GM12801 (cell line): ENCODE results near the gene RBM19.

Source experiments
- CTCF ChIP-seq: IDR thresholded peaks from one replicate; pipeline ENCODE4 v1.5.1; 2011; ENCODE audit warnings: control low read depth; ENCODE audit not compliant: insufficient read length; ENCODE audit errors: extremely low read depth

Gene RBM19

GRCh38 chr12:113938471-113938870 lies 27.7 kb downstream of the RBM19 start:
- no peak for TF ChIP-seq CTCF

- no peak for TF ChIP-seq CTCF
Measured at GRCh38 chr12:113936460-113936859, 29.7 kb downstream of the RBM19 start.

GRCh38 chr12:113935459-113935858 lies 30.7 kb downstream of the RBM19 start:
- TF ChIP-seq CTCF = no peak

DNA sequence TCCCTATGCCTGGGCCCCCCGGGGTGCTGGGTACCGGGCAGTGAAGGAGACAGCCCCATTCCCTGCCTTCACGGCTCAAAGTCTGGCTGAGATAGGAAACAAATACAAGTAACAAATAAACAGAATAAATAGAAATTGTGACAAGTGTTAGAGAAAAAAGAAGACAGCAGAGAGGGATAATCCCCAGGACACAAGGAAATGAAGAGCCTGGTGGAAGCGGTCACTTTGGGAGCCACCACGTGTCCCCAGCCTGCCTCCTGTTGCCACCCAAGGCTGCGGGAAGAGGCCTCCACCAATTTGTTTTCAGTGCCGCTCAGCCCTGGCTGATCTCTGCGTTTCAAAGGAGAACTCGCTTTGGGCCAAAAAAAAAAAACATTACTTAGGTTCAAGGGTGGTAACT lies 31.2 kb downstream of the RBM19 start:
- TF ChIP-seq CTCF = no peak

- TF ChIP-seq CTCF = no peak
Measured at GRCh38 chr12:113934060-113934814, 31.9 kb downstream of the RBM19 start.

GRCh38 chr12:113933201-113933786 lies 32.8 kb downstream of the RBM19 start:
- TF ChIP-seq CTCF = no peak

DNA sequence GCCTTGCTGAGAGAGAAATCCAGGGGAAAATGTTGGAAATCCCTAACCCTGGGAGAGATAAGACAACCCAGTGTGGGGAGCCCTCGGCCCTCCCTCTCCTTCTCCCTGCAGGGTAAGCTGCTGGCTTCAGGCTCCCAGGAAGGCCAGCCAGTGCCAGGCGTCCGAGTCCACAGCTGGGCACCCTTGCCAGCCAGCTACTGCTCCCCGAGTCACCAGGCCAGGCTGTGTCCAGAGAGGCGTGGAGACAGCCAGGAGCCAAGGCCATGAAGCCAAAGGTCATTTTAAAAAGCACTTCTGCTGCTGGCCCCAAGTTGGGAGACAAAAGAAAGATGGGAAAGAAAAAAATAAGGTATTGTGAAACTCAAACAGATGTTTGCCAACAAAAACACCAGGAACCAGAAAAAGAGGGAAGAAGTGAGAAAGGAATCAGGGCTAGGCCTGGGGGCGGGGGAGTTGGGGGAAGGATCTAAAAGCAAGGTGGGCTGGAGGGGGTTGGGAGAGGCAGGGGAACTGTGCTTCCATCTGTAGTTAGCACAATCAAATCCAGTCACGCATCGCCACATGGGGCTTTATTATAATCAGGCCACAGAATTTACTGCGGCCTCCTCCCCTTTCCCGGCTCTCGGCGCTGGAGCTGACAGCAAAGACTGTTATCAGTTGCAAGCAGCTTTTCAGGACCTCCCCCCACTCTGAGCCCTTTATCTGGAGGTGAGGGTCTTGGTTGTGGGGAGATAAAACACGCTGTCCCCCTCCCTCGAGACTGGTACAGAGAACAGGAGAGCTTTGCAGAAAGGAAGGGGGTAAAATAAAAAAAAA lies 33.5 kb downstream of the RBM19 start:
- no peak for TF ChIP-seq CTCF
